T-cell (primary cell): ENCODE measurements around the gene CFP. TPM values are rescaled to one million over a fixed set of nuclear protein-coding genes. Genes with fewer than 3 reads are reported as not detected.

Experiments
- ATAC-seq, 4 experiments: fragments of 200-7000 bp in 3 of 4; fragments of 150-1000 bp in 1 of 4; cut with Tn5 transposase; replicated peaks in 1 of 4; 1 replicate in 3 of 4; 2 replicates in 1 of 4; pipeline ENCODE4 v1.10.0; 2021; ENCODE audit warnings: moderate library complexity in 3 of 4, mild to moderate bottlenecking in 2 of 4, moderate number of reproducible peaks in 1 of 4
- CTCF ChIA-PET, 2 donors: fragments of 300-600 bp; sonication (Branson Sonifier 250); formaldehyde crosslinking; loops; one replicate each; lab custom pipeline; 2022; ENCODE audit warnings: antibody characterized with exemption in 2 of 2; lab: Charles Lee
- POLR2A ChIA-PET, 2 donors: fragments of 300-600 bp; sonication (Branson Sonifier 250); formaldehyde crosslinking; loops; one replicate each; lab custom pipeline; 2022; ENCODE audit warnings: antibody characterized with exemption in 2 of 2; lab: Charles Lee
- DNase-seq, 35 experiments: peaks; one replicate each; pipeline versions ENCODE4 v3.0.0 to v3.0.0-alpha.2; 2013 to 2023
- H3K27ac ChIP-seq: one replicate; pipeline ENCODE4 v1.5.1; 2013; ENCODE audit warnings: low read length
- H3K27me3 ChIP-seq, 2 experiments: replicated peaks in 1 of 2; 1 replicate in 1 of 2; 2 replicates in 1 of 2; pipeline versions ENCODE4 v1.6.1 to v1.7.0; 2013; ENCODE audit warnings: low read length in 1 of 2, mixed read lengths in 1 of 2; ENCODE audit not compliant: control insufficient read depth in 2 of 2, insufficient read depth in 2 of 2; ENCODE audit errors: extremely low read depth in 1 of 2
- H3K36me3 ChIP-seq, 2 donors: 1 replicate in 1 of 2; 2 replicates in 1 of 2; pipeline versions ENCODE4 v1.6.1 to v1.7.0; 2013; ENCODE audit warnings: low read length in 1 of 2; ENCODE audit not compliant: control insufficient read depth in 2 of 2, insufficient read depth in 1 of 2; ENCODE audit errors: extremely low read depth in 1 of 2
- H3K4me1 ChIP-seq, 2 experiments: 1 replicate in 1 of 2; 2 replicates in 1 of 2; pipeline versions ENCODE4 v1.6.1 to v1.7.0; 2013; ENCODE audit warnings: low read length in 2 of 2, mixed read lengths in 1 of 2; ENCODE audit not compliant: insufficient read depth in 2 of 2, control insufficient read depth in 1 of 2; ENCODE audit errors: extremely low read depth in 1 of 2
- H3K4me3 ChIP-seq, 2 donors: 1 replicate in 1 of 2; 2 replicates in 1 of 2; pipeline versions ENCODE4 v1.5.1 to v1.7.0; 2013; ENCODE audit warnings: mild to moderate bottlenecking in 2 of 2, low read length in 1 of 2, moderate library complexity in 1 of 2; ENCODE audit not compliant: control insufficient read depth in 1 of 2; ENCODE audit errors: extremely low read depth in 1 of 2
- H3K9me3 ChIP-seq: 2 replicates; pipeline ENCODE4 v1.7.0; 2013
- H3K27ac Mint-ChIP-seq, 2 donors: one replicate each; pipeline ENCODE4 v1.8.0; 2020 to 2021; ENCODE audit warnings: mild to moderate bottlenecking in 2 of 2, mixed read lengths in 2 of 2
- H3K27me3 Mint-ChIP-seq, 2 donors: one replicate each; pipeline ENCODE4 v1.8.0; 2021 to 2022; ENCODE audit warnings: mixed read lengths in 2 of 2
- H3K36me3 Mint-ChIP-seq: one replicate; pipeline ENCODE4 v1.8.0; 2021; ENCODE audit warnings: mixed read lengths
- H3K4me1 Mint-ChIP-seq, 3 donors: one replicate each; pipeline ENCODE4 v1.8.0; 2020 to 2022; ENCODE audit warnings: mixed read lengths in 3 of 3, mild to moderate bottlenecking in 1 of 3
- H3K4me3 Mint-ChIP-seq, 3 donors: one replicate each; pipeline ENCODE4 v1.8.0; 2020 to 2022; ENCODE audit warnings: mild to moderate bottlenecking in 3 of 3, mixed read lengths in 3 of 3, moderate library complexity in 3 of 3
- H3K9me3 Mint-ChIP-seq, 3 donors: one replicate each; pipeline ENCODE4 v1.8.0; 2020 to 2022; ENCODE audit warnings: mixed read lengths in 3 of 3
- WGBS: methylation state at CpG from one replicate; pipeline ENCODE4 v1.1.5; 2013; ENCODE audit warnings: missing lambda C conversion rate; ENCODE audit not compliant: insufficient coverage; 5-methylcytosine and 5-hydroxymethylcytosine counted together
- total RNA-seq, 35 experiments: library from RNA in 6 of 35; stranded (reverse) in 6 of 35; fragments of 120-200 nt in 1 of 35; gene quantifications; one replicate each; pipeline versions ENCODE4 v1.2.1 to v1.2.4 and lab custom pipeline; 2013 to 2026

CFP gene
- total RNA-seq, 5 donors from 2014 or later (not counting 1 experiment from before 2014, with no cell fraction given), result 17.7 to 37.1 (median 26.5) TPM

- peaks cover 0 to 3% of the 10 kb centered on the region in 2 donors for H3K27me3 Mint-ChIP-seq
- WGBS, result no CpG with 5 or more reads among the region's 7 CpGs
- peaks cover 14 to 15% (median 14%) of the 10 kb centered on the region in 3 donors for H3K4me1 Mint-ChIP-seq
- H3K9me3 ChIP-seq, result no peaks in the 10 kb centered on the region
- no peak overlapping the region for H3K4me3 Mint-ChIP-seq
- no peak overlapping the region for H3K4me3 ChIP-seq
- H3K27me3 ChIP-seq, result no peaks in the 10 kb centered on the region
- H3K4me1 ChIP-seq, result peaks cover 2 to 11% of the 10 kb centered on the region in 2 experiments
- H3K36me3 ChIP-seq, result peaks cover 0 to 12% of the 10 kb centered on the region in 2 donors
- no peaks in the 10 kb centered on the region for H3K9me3 Mint-ChIP-seq
- no peak overlapping the region for H3K27ac Mint-ChIP-seq
- H3K36me3 Mint-ChIP-seq, result peaks cover 6% of the 10 kb centered on the region
- CTCF ChIA-PET, result no interaction called here
- DNase-seq, result no peak
- no peak for ATAC-seq
- POLR2A ChIA-PET, result no interaction called here
- H3K27ac ChIP-seq, result no peak overlapping the region
Observed at GRCh38 chrX:47661539-47661938, 31.8 kb upstream of the CFP start.

DNA sequence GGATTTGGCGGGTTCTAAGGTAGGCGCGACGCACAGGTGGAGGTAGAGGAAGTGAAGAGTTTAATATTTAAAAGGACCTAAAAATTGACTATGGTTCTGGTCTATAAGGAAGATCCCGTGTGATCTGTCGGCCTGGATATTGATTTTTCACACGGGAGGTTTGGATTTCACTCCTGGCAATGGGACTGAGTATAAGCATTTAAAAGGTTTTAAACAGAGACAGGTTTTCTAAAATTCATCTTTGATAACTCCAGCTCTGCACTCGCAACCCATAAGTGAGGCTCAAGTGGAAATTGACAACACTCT lies 29.6 kb upstream of the CFP start:
- peaks cover 2 to 11% of the 10 kb centered on the region in 2 experiments for H3K4me1 ChIP-seq
- no peaks in the 10 kb centered on the region for H3K9me3 Mint-ChIP-seq
- no CpG with 5 or more reads among the region's 8 CpGs for WGBS
- ATAC-seq (no peak), DNase-seq (no peak)
- H3K27ac ChIP-seq, result peak overlapping the region; percentile 98
- peak overlapping the region; percentile 89 to 91 (median 90) for H3K4me3 Mint-ChIP-seq
- H3K4me3 ChIP-seq, result peak overlapping the region in 1 of 2 donors; percentile 90
- peaks cover 14 to 23% (median 15%) of the 10 kb centered on the region in 3 donors for H3K4me1 Mint-ChIP-seq
- peaks cover 0 to 27% of the 10 kb centered on the region in 2 donors for H3K36me3 ChIP-seq
- CTCF ChIA-PET, result no interaction called here
- H3K9me3 ChIP-seq, result no peaks in the 10 kb centered on the region
- H3K27ac Mint-ChIP-seq, result peak overlapping the region; percentile 96 to 98
- POLR2A ChIA-PET, result no interaction called here
- no peaks in the 10 kb centered on the region for H3K27me3 ChIP-seq
- H3K36me3 Mint-ChIP-seq, result peaks cover 19% of the 10 kb centered on the region
- H3K27me3 Mint-ChIP-seq, result peaks cover 0 to 3% of the 10 kb centered on the region in 2 donors

DNA sequence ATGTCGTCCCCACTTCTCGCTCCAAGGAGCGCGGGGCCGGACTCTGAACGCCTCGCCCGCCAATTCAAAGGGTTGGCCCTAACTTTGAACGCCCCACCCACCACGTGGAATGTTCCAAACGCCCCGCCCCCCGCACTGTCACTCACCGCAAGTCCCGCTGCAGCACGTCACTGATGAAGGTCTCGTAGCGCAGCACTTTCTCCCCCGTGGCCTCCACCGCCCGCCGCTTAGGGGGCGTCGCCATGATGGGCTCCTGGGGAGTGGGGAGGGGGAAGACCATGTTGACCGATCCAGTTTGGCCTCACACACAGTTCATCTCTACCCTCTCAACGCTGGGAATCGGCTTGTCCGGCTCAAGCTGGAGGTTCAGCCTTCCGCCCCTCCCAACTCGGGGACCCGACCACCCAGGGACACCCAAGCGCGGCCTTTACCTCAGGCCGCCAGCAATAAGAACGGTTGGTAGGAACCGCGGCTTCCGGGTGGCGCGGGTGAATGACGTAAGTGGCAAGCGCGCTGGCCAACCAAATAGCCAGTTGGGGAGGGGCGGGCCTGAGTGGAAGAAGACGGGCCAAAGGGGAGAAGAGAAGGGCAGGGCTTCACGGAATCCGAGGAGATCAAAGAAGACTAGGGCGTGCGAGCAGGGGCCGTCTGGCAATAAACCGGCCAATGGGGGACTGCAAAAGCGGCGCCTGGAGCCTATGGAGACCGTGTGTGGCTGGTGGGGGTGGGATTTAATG lies 29.1 kb upstream of the CFP start, which contains the start of gene UXT:
TSS of gene UXT (minus strand) at position 497 of the 737 bp plus-strand sequence. CDS start at position 244, 253 bp downstream.
- Histone ChIP-seq H3K36me3 (peaks cover 0 to 27% of the 10 kb centered on the region in 2 donors), H3K4me1 (peaks cover 2 to 11% of the 10 kb centered on the region in 2 experiments), H3K27ac (peak within 1 kb of the TSS; percentile 98), H3K27me3 (no peaks in the 10 kb centered on the region), H3K9me3 (no peaks in the 10 kb centered on the region), H3K4me3 (peak within 1 kb of the TSS; percentile 67 to 90)
- WGBS, result 0% methylated on average over 11 of the region's 54 CpGs
- peak; percentile 85 to 91 (median 88) for ATAC-seq
- ChIA-PET POLR2A (no interaction called here), CTCF (no interaction called here)
- peaks cover 14 to 23% (median 15%) of the 10 kb centered on the region in 3 donors for H3K4me1 Mint-ChIP-seq
- H3K27ac Mint-ChIP-seq, result peak within 1 kb of the TSS; percentile 96 to 98
- no peaks in the 10 kb centered on the region for H3K9me3 Mint-ChIP-seq
- H3K27me3 Mint-ChIP-seq, result peaks cover 0 to 3% of the 10 kb centered on the region in 2 donors
- peaks cover 19% of the 10 kb centered on the region for H3K36me3 Mint-ChIP-seq
- peak; percentile 77 to 93 (median 90) for DNase-seq
- peak within 1 kb of the TSS; percentile 89 to 91 (median 90) for H3K4me3 Mint-ChIP-seq

- peaks cover 14 to 23% (median 15%) of the 10 kb centered on the region in 3 donors for H3K4me1 Mint-ChIP-seq
- ChIA-PET POLR2A (no interaction called here), CTCF (no interaction called here)
- Histone ChIP-seq H3K4me1 (peaks cover 2 to 11% of the 10 kb centered on the region in 2 experiments), H3K4me3 (peak overlapping the region; percentile 25 to 90), H3K27ac (peak overlapping the region; percentile 98), H3K27me3 (no peaks in the 10 kb centered on the region), H3K9me3 (no peaks in the 10 kb centered on the region), H3K36me3 (peaks cover 0 to 27% of the 10 kb centered on the region in 2 donors)
- H3K27ac Mint-ChIP-seq, result peak overlapping the region; percentile 96 to 98
- DNase-seq (no peak), ATAC-seq (no peak)
- peak overlapping the region; percentile 89 to 91 (median 90) for H3K4me3 Mint-ChIP-seq
- peaks cover 25% of the 10 kb centered on the region for H3K36me3 Mint-ChIP-seq
- 3% methylated on average over 11 of the region's 13 CpGs for WGBS
- no peaks in the 10 kb centered on the region for H3K9me3 Mint-ChIP-seq
- H3K27me3 Mint-ChIP-seq, result peaks cover 0 to 6% of the 10 kb centered on the region in 2 donors
Observed at GRCh38 chrX:47658301-47658683, 28.6 kb upstream of the CFP start.

- peaks cover 38% of the 10 kb centered on the region for H3K36me3 Mint-ChIP-seq
- no peaks in the 10 kb centered on the region for H3K9me3 Mint-ChIP-seq
- H3K27ac Mint-ChIP-seq, result peak overlapping the region; percentile 89 to 95
- WGBS, result 3% methylated on average over 11 of the region's 19 CpGs
- Histone ChIP-seq H3K4me3 (peak overlapping the region; percentile 45 to 84), H3K27me3 (no peaks in the 10 kb centered on the region), H3K9me3 (no peaks in the 10 kb centered on the region), H3K4me1 (peaks cover 4 to 26% of the 10 kb centered on the region in 2 experiments), H3K27ac (peak overlapping the region; percentile 72), H3K36me3 (peaks cover 0 to 25% of the 10 kb centered on the region in 2 donors)
- no peak for DNase-seq
- H3K27me3 Mint-ChIP-seq, result peaks cover 0 to 20% of the 10 kb centered on the region in 2 donors
- CTCF ChIA-PET, result no interaction called here
- peaks cover 34 to 46% (median 43%) of the 10 kb centered on the region in 3 donors for H3K4me1 Mint-ChIP-seq
- POLR2A ChIA-PET, result interaction anchor here in 1 of 2 donors (0.8 kb wide), 1 partner anchor 1540 kb away, joined by 4 read pairs; no protein-coding TSS in a partner anchor
- ATAC-seq, result no peak
- H3K4me3 Mint-ChIP-seq, result peak overlapping the region; percentile 85 to 90 (median 85)
Observed at GRCh38 chrX:47651043-47651905, 21.5 kb upstream of the CFP start.
